HK-2 (cell line): ENCODE results near the gene SRGAP1.
"Not testable (repeated sequence)": the region's sequence is repeated elsewhere in the genome, so short reads cannot be mapped to it uniquely, and the experiment has no call there.

Source experiments
- DNase-seq: peaks from one replicate; pipeline ENCODE4 v3.0.0-alpha.2; 2018; ENCODE audit not compliant: unreplicated experiment

SRGAP1 gene

GRCh38 chr12:63869656-63870055 lies 25.2 kb downstream of the SRGAP1 start:
- no peak for DNase-seq

GRCh38 chr12:63870838-63871237 lies 26.3 kb downstream of the SRGAP1 start:
- no peak for DNase-seq

- DNase-seq, result no peak
Measured at GRCh38 chr12:63874897-63875480, 30.5 kb downstream of the SRGAP1 start.

GRCh38 chr12:63875703-63876102 lies 31.2 kb downstream of the SRGAP1 start:
- no peak for DNase-seq

GRCh38 chr12:63876980-63877379 lies 32.5 kb downstream of the SRGAP1 start:
- no peak for DNase-seq

- no peak for DNase-seq
Measured at GRCh38 chr12:63877693-63878092, 33.2 kb downstream of the SRGAP1 start.

GRCh38 chr12:63880235-63880634 lies 35.7 kb downstream of the SRGAP1 start:
- DNase-seq, result not testable (repeated sequence)

- no peak for DNase-seq
Measured at GRCh38 chr12:63880742-63881263, 36.3 kb downstream of the SRGAP1 start.

GRCh38 chr12:63882844-63883243 lies 38.3 kb downstream of the SRGAP1 start:
- no peak for DNase-seq

GRCh38 chr12:63885401-63885800 lies 40.9 kb downstream of the SRGAP1 start:
- no peak for DNase-seq

GRCh38 chr12:63888908-63889635 lies 44.6 kb downstream of the SRGAP1 start:
- DNase-seq, result peak; percentile 15

GRCh38 chr12:63889721-63890509 lies 45.4 kb downstream of the SRGAP1 start:
- no peak for DNase-seq

- DNase-seq, result no peak
Measured at GRCh38 chr12:63893170-63893569, 48.7 kb downstream of the SRGAP1 start.

GRCh38 chr12:63894132-63894531 lies 49.6 kb downstream of the SRGAP1 start:
- no peak for DNase-seq

- DNase-seq, result no peak
Measured at GRCh38 chr12:63895841-63896240, 51.3 kb downstream of the SRGAP1 start.

GRCh38 chr12:63897931-63898330 lies 53.4 kb downstream of the SRGAP1 start:
- DNase-seq, result no peak

- DNase-seq, result no peak
Measured at GRCh38 chr12:63898764-63899337, 54.4 kb downstream of the SRGAP1 start.

GRCh38 chr12:63899396-63899795 lies 54.9 kb downstream of the SRGAP1 start:
- no peak for DNase-seq

- DNase-seq, result no peak
Measured at GRCh38 chr12:63900922-63901793, 56.7 kb downstream of the SRGAP1 start.

GRCh38 chr12:63904653-63905052 lies 60.2 kb downstream of the SRGAP1 start:
- no peak for DNase-seq

- no peak for DNase-seq
Measured at GRCh38 chr12:63905544-63905943, 61.0 kb downstream of the SRGAP1 start.
